ENCODE measurements around the gene PCAT7. TPM values are rescaled to one million over a fixed set of nuclear protein-coding genes. Genes with fewer than 3 reads are reported as not detected.
"Not testable (repeated sequence)": the region's sequence is repeated elsewhere in the genome, so short reads cannot be mapped to it uniquely, and the experiment has no call there.

PCAT7 gene
- polyA plus RNA-seq (2013), result 0.85 and 0.93 TPM in 2 replicates

- peak within 1 kb of the TSS; percentile 76 for H3K9ac ChIP-seq (ENCODE audit: low read length)
- no peak within 1 kb of the TSS for H3K4ac ChIP-seq (ENCODE audit: low read depth, low read length)
- H2AFZ ChIP-seq (ENCODE audit: insufficient read depth, low read length, poor library complexity), result peak within 1 kb of the TSS; percentile 68
- H4K8ac ChIP-seq (ENCODE audit: low read depth, low read length), result peak within 1 kb of the TSS; percentile 83
- no CpG with 5 or more reads among the region's 40 CpGs for WGBS (ENCODE audit: extremely low coverage, insufficient coverage, insufficient read length)
- H3K79me2 ChIP-seq (ENCODE audit: control insufficient read depth, insufficient read depth, low read length, poor library complexity), result peaks cover 2% of the 10 kb centered on the region
- H2BK5ac ChIP-seq (ENCODE audit: low read depth, low read length, poor library complexity), result peak within 1 kb of the TSS; percentile 52
- peaks cover 3% of the 10 kb centered on the region for H3K79me1 ChIP-seq (ENCODE audit: low read length)
- peak within 1 kb of the TSS; percentile 96 for H3K4me2 ChIP-seq (ENCODE audit: low read length)
- H3K36me3 ChIP-seq (ENCODE audit: control insufficient read depth in 1 of 2, insufficient read depth in 2 of 2, low read length in 2 of 2), result no peaks in the 10 kb centered on the region
- H4K91ac ChIP-seq (ENCODE audit: low read depth, low read length), result peak within 1 kb of the TSS; percentile 47
- H3K23ac ChIP-seq (ENCODE audit: low read length), result no peak within 1 kb of the TSS
- H3K27me3 ChIP-seq (ENCODE audit: insufficient read depth, low read length), result no peaks in the 10 kb centered on the region
- peak within 1 kb of the TSS; percentile 73 for H3K4me3 ChIP-seq (ENCODE audit: low read depth, low read length)
- H2BK120ac ChIP-seq (ENCODE audit: insufficient read depth, low read length, poor library complexity), result no peak within 1 kb of the TSS
- peak; percentile 84 to 86 for DNase-seq
- H3K14ac ChIP-seq (ENCODE audit: low read length), result peak within 1 kb of the TSS; percentile 61
- H2BK12ac ChIP-seq (ENCODE audit: low read length), result no peak within 1 kb of the TSS
- peaks cover 0 to 11% of the 10 kb centered on the region in 2 experiments for H3K4me1 ChIP-seq (ENCODE audit: control insufficient read depth in 1 of 2, insufficient read depth in 2 of 2, low read length in 2 of 2)
- H2AK5ac ChIP-seq (ENCODE audit: low read length), result no peak within 1 kb of the TSS
- peak within 1 kb of the TSS; percentile 20 for H3K27ac ChIP-seq (ENCODE audit: low read depth, low read length)
- peak within 1 kb of the TSS; percentile 51 for H3K18ac ChIP-seq (ENCODE audit: low read length)
- no peak within 1 kb of the TSS for H4K12ac ChIP-seq (ENCODE audit: low read depth, low read length)
- no peaks in the 10 kb centered on the region for H3K9me3 ChIP-seq (ENCODE audit: insufficient read depth, low read depth, low read length)
Measured at GRCh38 chr9:94554439-94555331, at the start of gene PCAT7. PCAT7 (plus strand) TSS chr9:94555083.

- not testable (repeated sequence) for H4K91ac ChIP-seq (ENCODE audit: low read depth, low read length); H3K4me2 ChIP-seq (ENCODE audit: low read length); H3K9me3 ChIP-seq (ENCODE audit: insufficient read depth, low read depth, low read length); H2AK5ac ChIP-seq (ENCODE audit: low read length); H3K79me1 ChIP-seq (ENCODE audit: low read length); H3K4me3 ChIP-seq (ENCODE audit: low read depth, low read length); H3K4me1 ChIP-seq (ENCODE audit: control insufficient read depth in 1 of 2, insufficient read depth in 2 of 2, low read length in 2 of 2); H3K4ac ChIP-seq (ENCODE audit: low read depth, low read length); H3K9ac ChIP-seq (ENCODE audit: low read length); H3K79me2 ChIP-seq (ENCODE audit: control insufficient read depth, insufficient read depth, low read length, poor library complexity); H4K8ac ChIP-seq (ENCODE audit: low read depth, low read length); H3K27ac ChIP-seq (ENCODE audit: low read depth, low read length); H2BK120ac ChIP-seq (ENCODE audit: insufficient read depth, low read length, poor library complexity); H3K36me3 ChIP-seq (ENCODE audit: control insufficient read depth in 1 of 2, insufficient read depth in 2 of 2, low read length in 2 of 2); H3K23ac ChIP-seq (ENCODE audit: low read length); DNase-seq; H2AFZ ChIP-seq (ENCODE audit: insufficient read depth, low read length, poor library complexity); H3K18ac ChIP-seq (ENCODE audit: low read length); H2BK12ac ChIP-seq (ENCODE audit: low read length); H4K12ac ChIP-seq (ENCODE audit: low read depth, low read length); H3K27me3 ChIP-seq (ENCODE audit: insufficient read depth, low read length); H3K14ac ChIP-seq (ENCODE audit: low read length); H2BK5ac ChIP-seq (ENCODE audit: low read depth, low read length, poor library complexity)
- no CpG with 5 or more reads among the region's 4 CpGs for WGBS (ENCODE audit: extremely low coverage, insufficient coverage, insufficient read length)
Measured at GRCh38 chr9:94506370-94506769, 48.5 kb upstream of the PCAT7 start.

GRCh38 chr9:94507531-94508258 is 47.2 kb upstream of the PCAT7 start:
- H3K4me2 ChIP-seq (ENCODE audit: low read length), result no peak overlapping the region
- H2BK12ac ChIP-seq (ENCODE audit: low read length), result no peak overlapping the region
- no peaks in the 10 kb centered on the region for H3K27me3 ChIP-seq (ENCODE audit: insufficient read depth, low read length)
- no peak overlapping the region for H2BK120ac ChIP-seq (ENCODE audit: insufficient read depth, low read length, poor library complexity)
- H3K79me2 ChIP-seq (ENCODE audit: control insufficient read depth, insufficient read depth, low read length, poor library complexity), result no peaks in the 10 kb centered on the region
- no peak overlapping the region for H3K9ac ChIP-seq (ENCODE audit: low read length)
- no peak overlapping the region for H2BK5ac ChIP-seq (ENCODE audit: low read depth, low read length, poor library complexity)
- no peak overlapping the region for H4K8ac ChIP-seq (ENCODE audit: low read depth, low read length)
- no peak overlapping the region for H3K14ac ChIP-seq (ENCODE audit: low read length)
- no peaks in the 10 kb centered on the region for H3K4me1 ChIP-seq (ENCODE audit: control insufficient read depth in 1 of 2, insufficient read depth in 2 of 2, low read length in 2 of 2)
- no peak overlapping the region for H2AK5ac ChIP-seq (ENCODE audit: low read length)
- H4K91ac ChIP-seq (ENCODE audit: low read depth, low read length), result no peak overlapping the region
- no peaks in the 10 kb centered on the region for H3K9me3 ChIP-seq (ENCODE audit: insufficient read depth, low read depth, low read length)
- no peak overlapping the region for H3K4ac ChIP-seq (ENCODE audit: low read depth, low read length)
- H2AFZ ChIP-seq (ENCODE audit: insufficient read depth, low read length, poor library complexity), result no peak overlapping the region
- H3K23ac ChIP-seq (ENCODE audit: low read length), result no peak overlapping the region
- no CpG with 5 or more reads among the region's 7 CpGs for WGBS (ENCODE audit: extremely low coverage, insufficient coverage, insufficient read length)
- H3K27ac ChIP-seq (ENCODE audit: low read depth, low read length), result no peak overlapping the region
- no peak overlapping the region for H3K18ac ChIP-seq (ENCODE audit: low read length)
- no peak for DNase-seq
- H3K4me3 ChIP-seq (ENCODE audit: low read depth, low read length), result no peak overlapping the region
- no peaks in the 10 kb centered on the region for H3K36me3 ChIP-seq (ENCODE audit: control insufficient read depth in 1 of 2, insufficient read depth in 2 of 2, low read length in 2 of 2)
- no peak overlapping the region for H4K12ac ChIP-seq (ENCODE audit: low read depth, low read length)
- no peaks in the 10 kb centered on the region for H3K79me1 ChIP-seq (ENCODE audit: low read length)

- no peak overlapping the region for H2BK5ac ChIP-seq (ENCODE audit: low read depth, low read length, poor library complexity)
- no peak overlapping the region for H2AFZ ChIP-seq (ENCODE audit: insufficient read depth, low read length, poor library complexity)
- no CpG with 5 or more reads among the region's 6 CpGs for WGBS (ENCODE audit: extremely low coverage, insufficient coverage, insufficient read length)
- H4K91ac ChIP-seq (ENCODE audit: low read depth, low read length), result no peak overlapping the region
- no peaks in the 10 kb centered on the region for H3K79me1 ChIP-seq (ENCODE audit: low read length)
- no peak overlapping the region for H4K12ac ChIP-seq (ENCODE audit: low read depth, low read length)
- H3K18ac ChIP-seq (ENCODE audit: low read length), result no peak overlapping the region
- H3K23ac ChIP-seq (ENCODE audit: low read length), result no peak overlapping the region
- H3K27me3 ChIP-seq (ENCODE audit: insufficient read depth, low read length), result no peaks in the 10 kb centered on the region
- H4K8ac ChIP-seq (ENCODE audit: low read depth, low read length), result no peak overlapping the region
- no peak overlapping the region for H3K27ac ChIP-seq (ENCODE audit: low read depth, low read length)
- no peak overlapping the region for H3K4me2 ChIP-seq (ENCODE audit: low read length)
- H3K4me1 ChIP-seq (ENCODE audit: control insufficient read depth in 1 of 2, insufficient read depth in 2 of 2, low read length in 2 of 2), result peaks cover 0 to 2% of the 10 kb centered on the region in 2 experiments
- no peaks in the 10 kb centered on the region for H3K9me3 ChIP-seq (ENCODE audit: insufficient read depth, low read depth, low read length)
- no peak overlapping the region for H3K4ac ChIP-seq (ENCODE audit: low read depth, low read length)
- H2BK12ac ChIP-seq (ENCODE audit: low read length), result no peak overlapping the region
- H2BK120ac ChIP-seq (ENCODE audit: insufficient read depth, low read length, poor library complexity), result no peak overlapping the region
- no peaks in the 10 kb centered on the region for H3K36me3 ChIP-seq (ENCODE audit: control insufficient read depth in 1 of 2, insufficient read depth in 2 of 2, low read length in 2 of 2)
- DNase-seq, result no peak
- H3K4me3 ChIP-seq (ENCODE audit: low read depth, low read length), result no peak overlapping the region
- H2AK5ac ChIP-seq (ENCODE audit: low read length), result no peak overlapping the region
- no peaks in the 10 kb centered on the region for H3K79me2 ChIP-seq (ENCODE audit: control insufficient read depth, insufficient read depth, low read length, poor library complexity)
- no peak overlapping the region for H3K14ac ChIP-seq (ENCODE audit: low read length)
- no peak overlapping the region for H3K9ac ChIP-seq (ENCODE audit: low read length)
Measured at GRCh38 chr9:94511134-94511954, 43.5 kb upstream of the PCAT7 start.
